ENCODE measurements around the gene NDUFA11. TPM values are rescaled to one million over a fixed set of nuclear protein-coding genes. Genes with fewer than 3 reads are reported as not detected.

NDUFA11 gene
- total RNA-seq, 2 donors from 2014 or later = 242 to 269 TPM

GRCh38 chr19:5935473-5936291, 32.1 kb upstream of the NDUFA11 start:
- Mint-ChIP-seq H3K4me3 (no peak overlapping the region), H3K9me3 (no peaks in the 10 kb centered on the region), H3K27me3 (ENCODE audit: insufficient read depth) (no peaks in the 10 kb centered on the region), H3K36me3 (ENCODE audit: low read depth) (peaks cover 72% of the 10 kb centered on the region), H3K4me1 (no peaks in the 10 kb centered on the region), H3K27ac (no peak overlapping the region)
- TF ChIP-seq CTCF (conservative IDR thresholded peaks at IDR 0.05) = no peak
- H3K4me1 ChIP-seq (ENCODE audit: control insufficient read depth, insufficient read depth, low read length) = no peaks in the 10 kb centered on the region
- H3K4me3 ChIP-seq (ENCODE audit: low read length) = no peak overlapping the region
- no peak for DNase-seq
- H3K36me3 ChIP-seq (ENCODE audit: control insufficient read depth, insufficient read depth, low read length) = peaks cover 63% of the 10 kb centered on the region
- peak overlapping the region; percentile 44 for H3K27ac ChIP-seq (ENCODE audit: low read depth, low read length)
- no peaks in the 10 kb centered on the region for H3K27me3 ChIP-seq (ENCODE audit: control insufficient read depth, insufficient read depth, low read length, poor library complexity, severe bottlenecking)
- 95 to 98% methylated on average over 21 to 25 of the region's 25 CpGs for WGBS, 2 experiments (ENCODE audit: insufficient coverage in 1 of 2, insufficient read length in 1 of 2)
- no peaks in the 10 kb centered on the region for H3K9me3 ChIP-seq (ENCODE audit: control insufficient read depth, low read length)
- no peak overlapping the region for H3K9ac ChIP-seq (ENCODE audit: extremely low read depth, low read length, poor library complexity, severe bottlenecking)

GRCh38 chr19:5934774-5935472, 31.3 kb upstream of the NDUFA11 start:
- WGBS, 2 experiments (ENCODE audit: insufficient coverage in 1 of 2, insufficient read length in 1 of 2) = 95 to 96% methylated on average over 10 to 16 of the region's 16 CpGs
- Histone ChIP-seq H3K36me3 (ENCODE audit: control insufficient read depth, insufficient read depth, low read length) (peaks cover 59% of the 10 kb centered on the region), H3K4me1 (ENCODE audit: control insufficient read depth, insufficient read depth, low read length) (no peaks in the 10 kb centered on the region), H3K27me3 (ENCODE audit: control insufficient read depth, insufficient read depth, low read length, poor library complexity, severe bottlenecking) (no peaks in the 10 kb centered on the region), H3K27ac (ENCODE audit: low read depth, low read length) (peak overlapping the region; percentile 44), H3K4me3 (ENCODE audit: low read length) (no peak overlapping the region), H3K9ac (ENCODE audit: extremely low read depth, low read length, poor library complexity, severe bottlenecking) (no peak overlapping the region), H3K9me3 (ENCODE audit: control insufficient read depth, low read length) (no peaks in the 10 kb centered on the region)
- Mint-ChIP-seq H3K36me3 (ENCODE audit: low read depth) (peaks cover 75% of the 10 kb centered on the region), H3K4me3 (no peak overlapping the region), H3K4me1 (no peaks in the 10 kb centered on the region), H3K27me3 (ENCODE audit: insufficient read depth) (no peaks in the 10 kb centered on the region), H3K27ac (no peak overlapping the region), H3K9me3 (no peaks in the 10 kb centered on the region)
- DNase-seq = no peak
- no peak for TF ChIP-seq CTCF (conservative IDR thresholded peaks at IDR 0.05)

- no peaks in the 10 kb centered on the region for H3K9me3 Mint-ChIP-seq
- H3K4me3 ChIP-seq (ENCODE audit: low read length) = no peak overlapping the region
- no peaks in the 10 kb centered on the region for H3K4me1 ChIP-seq (ENCODE audit: control insufficient read depth, insufficient read depth, low read length)
- no peak for DNase-seq
- H3K27ac ChIP-seq (ENCODE audit: low read depth, low read length) = no peak overlapping the region
- no peak overlapping the region for H3K27ac Mint-ChIP-seq
- H3K27me3 Mint-ChIP-seq (ENCODE audit: insufficient read depth) = no peaks in the 10 kb centered on the region
- H3K36me3 ChIP-seq (ENCODE audit: control insufficient read depth, insufficient read depth, low read length) = peaks cover 59% of the 10 kb centered on the region
- WGBS, 2 experiments (ENCODE audit: insufficient coverage in 1 of 2, insufficient read length in 1 of 2) = 90 to 94% methylated on average over 3 to 5 of the region's 5 CpGs
- no peaks in the 10 kb centered on the region for H3K27me3 ChIP-seq (ENCODE audit: control insufficient read depth, insufficient read depth, low read length, poor library complexity, severe bottlenecking)
- H3K4me3 Mint-ChIP-seq = no peak overlapping the region
- H3K9ac ChIP-seq (ENCODE audit: extremely low read depth, low read length, poor library complexity, severe bottlenecking) = no peak overlapping the region
- TF ChIP-seq CTCF (conservative IDR thresholded peaks at IDR 0.05) = no peak
- no peaks in the 10 kb centered on the region for H3K9me3 ChIP-seq (ENCODE audit: control insufficient read depth, low read length)
- H3K36me3 Mint-ChIP-seq (ENCODE audit: low read depth) = peaks cover 75% of the 10 kb centered on the region
- H3K4me1 Mint-ChIP-seq = no peaks in the 10 kb centered on the region
Measured at GRCh38 chr19:5934069-5934401, 30.4 kb upstream of the NDUFA11 start.
